ENCODE measurements around the gene PDE4D.

Gene PDE4D

DNA sequence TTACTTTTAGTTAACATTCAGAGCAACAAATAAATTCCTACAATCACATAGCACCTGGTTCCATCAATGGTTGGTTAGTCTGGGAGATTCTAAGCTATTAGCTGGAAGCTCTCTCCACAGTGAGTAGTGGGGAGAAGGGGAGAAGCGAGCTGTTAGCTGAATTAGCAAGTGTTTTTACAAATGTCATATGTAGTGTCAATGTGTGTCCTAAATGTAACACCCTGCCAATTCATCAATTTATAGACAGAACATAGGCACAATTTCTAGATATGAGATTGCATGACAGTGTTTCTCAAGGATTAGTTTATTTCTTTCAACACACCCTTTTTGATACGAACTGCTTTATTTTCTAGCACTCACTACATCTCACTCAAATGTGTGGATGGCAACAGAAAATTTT lies 349.0 kb downstream of the PDE4D start:
- no peak for DNase-seq (ENCODE audit: low read depth)

DNA sequence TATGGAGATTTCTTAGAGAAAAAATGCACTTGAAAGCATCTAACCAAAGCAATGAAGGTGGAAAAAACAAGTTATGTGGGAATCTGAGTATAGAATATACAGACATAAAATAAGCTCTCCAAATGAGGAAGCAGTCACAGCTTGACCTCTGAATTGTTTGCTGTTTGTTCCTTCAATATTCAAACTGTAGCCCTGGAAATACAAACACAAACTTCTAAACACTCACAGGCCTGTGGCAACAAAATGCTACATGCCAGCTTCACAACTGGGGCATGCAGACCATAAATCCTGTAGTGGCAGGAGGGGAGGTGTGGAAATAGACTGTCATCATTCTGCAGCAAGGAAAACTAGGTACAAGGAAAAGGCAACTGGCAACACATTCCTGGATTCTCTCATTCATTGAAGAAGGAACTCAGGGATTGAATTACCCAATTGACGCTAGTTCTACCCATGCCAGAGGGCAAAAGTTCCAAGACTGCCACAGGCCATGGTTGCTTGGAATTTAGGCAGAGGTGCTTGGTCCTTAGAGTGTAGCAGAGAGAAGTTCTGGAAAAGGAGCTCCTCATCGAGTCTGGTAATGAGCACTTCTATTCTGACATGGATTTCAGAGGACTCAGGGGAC lies 349.6 kb downstream of the PDE4D start:
- DNase-seq (ENCODE audit: low read depth): no peak

DNA sequence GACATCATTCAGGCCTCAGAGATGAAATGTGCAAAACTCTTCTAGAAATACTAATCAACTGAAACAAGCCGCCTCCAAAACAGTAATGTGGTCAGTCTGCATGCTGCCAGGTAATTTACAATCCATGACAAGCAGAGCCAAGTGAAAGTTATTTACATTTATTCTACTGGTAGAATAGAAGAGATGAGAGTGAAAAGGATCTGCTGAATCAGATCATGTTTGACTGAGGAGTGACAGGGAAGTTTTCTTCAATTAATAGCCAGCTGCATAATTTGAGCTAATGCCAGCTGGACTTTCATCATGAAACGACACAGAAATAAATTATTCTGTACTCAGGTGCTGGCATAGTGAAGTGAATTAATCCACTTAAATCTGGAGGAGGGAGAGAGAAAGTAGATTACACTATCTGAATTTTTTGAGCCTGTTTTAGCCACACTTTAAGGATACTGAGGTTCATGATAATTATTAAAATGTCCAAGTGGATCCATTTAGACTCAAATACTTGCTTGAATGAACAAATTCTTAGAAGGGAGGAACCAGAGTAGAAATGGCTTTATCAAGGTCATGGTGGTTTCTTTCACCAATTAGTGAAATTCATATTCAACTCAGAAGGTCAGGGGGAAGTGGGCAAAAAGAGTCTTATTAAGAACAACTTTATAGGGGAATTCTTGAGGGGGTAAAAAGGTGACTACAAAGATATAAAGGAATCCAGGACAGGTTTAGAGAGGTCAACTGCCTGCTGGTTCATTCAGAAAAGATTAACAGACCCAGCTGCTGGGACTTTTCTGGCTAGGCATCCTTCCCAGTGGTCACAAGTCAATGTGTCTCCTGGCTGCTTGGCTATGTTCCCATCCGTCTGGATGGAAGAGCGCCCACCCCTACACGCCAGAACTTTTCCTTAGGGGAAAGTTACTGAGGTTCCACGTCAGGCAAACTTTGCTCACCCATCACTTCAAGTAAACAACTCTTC lies 350.4 kb downstream of the PDE4D start:
- no peak for DNase-seq (ENCODE audit: low read depth)

DNA sequence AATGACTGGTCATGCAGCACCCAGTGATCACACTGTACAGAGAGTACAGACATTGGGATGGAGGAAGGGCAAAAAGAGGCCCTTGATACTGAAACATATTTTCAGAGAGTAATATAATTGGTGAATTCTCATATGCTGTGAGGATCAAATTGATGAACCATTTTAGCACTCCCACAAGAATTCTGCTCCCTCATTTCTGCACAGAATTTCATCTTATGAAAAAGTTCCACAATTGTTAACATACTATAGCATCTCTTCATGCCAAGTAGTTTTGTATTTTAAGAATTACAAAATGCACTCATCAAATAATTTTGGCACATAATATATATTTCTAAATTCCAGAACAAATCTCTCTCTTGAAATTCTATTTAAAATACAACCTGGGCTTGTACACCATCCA lies 351.2 kb downstream of the PDE4D start:
- DNase-seq (ENCODE audit: low read depth): no peak

DNA sequence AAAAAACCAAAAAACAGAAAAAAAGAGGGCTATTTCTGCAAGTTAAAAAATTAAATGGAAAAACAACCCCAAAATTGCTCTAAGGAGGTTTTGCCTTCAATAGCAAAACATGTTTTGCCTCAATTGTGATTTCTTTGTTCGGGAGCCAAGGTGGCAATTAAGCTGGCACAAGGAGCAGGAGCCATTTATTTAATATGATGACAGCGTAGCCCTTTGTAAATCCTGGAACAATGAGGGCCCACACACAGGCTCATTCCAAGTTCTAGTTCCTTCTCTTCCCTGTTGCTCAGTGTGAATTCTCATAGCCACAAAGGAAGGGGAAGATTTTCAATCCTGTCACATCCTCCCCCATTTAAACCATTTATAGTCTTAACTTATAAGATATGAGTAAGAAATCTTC lies 353.2 kb downstream of the PDE4D start:
- no peak for DNase-seq (ENCODE audit: low read depth)

DNA sequence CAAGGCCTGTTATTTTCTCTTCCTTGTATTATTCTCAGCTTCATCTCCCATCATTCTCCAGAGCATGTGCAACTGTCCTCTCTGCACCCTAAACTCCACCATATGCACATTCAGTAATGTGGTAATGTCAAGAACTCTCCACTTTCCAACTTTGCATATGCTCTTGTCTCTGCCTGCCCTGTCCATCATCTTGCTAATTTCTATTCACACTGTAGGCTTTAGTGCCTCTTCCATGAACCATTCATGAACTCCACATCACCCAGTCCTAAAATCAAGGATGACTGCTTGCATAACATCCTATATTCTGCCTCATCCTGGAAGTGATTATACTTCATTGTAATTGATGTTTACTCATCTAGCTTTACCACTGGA lies 354.8 kb downstream of the PDE4D start:
- DNase-seq (ENCODE audit: low read depth): no peak

DNA sequence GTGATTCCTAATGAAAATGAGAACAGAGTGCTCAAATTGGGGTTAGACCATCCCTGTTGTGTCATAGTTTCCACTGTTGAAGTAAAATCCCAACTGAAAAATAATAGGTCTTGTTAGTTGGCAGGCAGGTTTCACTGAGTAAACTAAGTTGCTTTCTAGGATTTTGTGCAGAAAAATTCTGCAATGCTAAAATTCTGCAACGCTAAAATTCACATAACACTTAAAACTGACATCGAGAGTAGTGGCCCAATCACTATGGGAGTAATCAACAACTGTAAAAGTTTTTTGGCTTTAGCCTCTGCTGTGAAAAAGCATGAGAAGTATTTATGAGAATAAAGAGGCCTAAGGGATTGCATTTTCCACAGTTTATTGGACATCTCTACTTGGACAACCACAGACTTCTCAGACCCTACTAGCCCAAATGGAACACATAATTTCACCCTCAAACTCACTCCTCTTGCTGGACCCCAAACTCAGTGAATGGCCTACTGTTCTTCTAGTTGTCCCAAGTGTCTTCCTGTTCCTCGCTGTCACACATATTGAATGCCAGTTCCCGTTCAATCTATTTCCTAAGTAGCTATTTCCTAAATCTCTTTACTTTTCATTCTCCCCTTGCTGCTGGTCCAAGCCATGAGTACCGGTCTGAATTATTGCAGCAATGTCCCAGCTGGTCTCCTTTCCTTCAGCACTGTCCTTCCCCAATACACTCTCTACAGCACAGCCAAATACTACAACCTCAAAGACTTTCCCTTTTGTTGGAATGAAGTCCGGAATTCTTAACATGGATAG lies 355.4 kb downstream of the PDE4D start:
- no peak for DNase-seq (ENCODE audit: low read depth)

DNA sequence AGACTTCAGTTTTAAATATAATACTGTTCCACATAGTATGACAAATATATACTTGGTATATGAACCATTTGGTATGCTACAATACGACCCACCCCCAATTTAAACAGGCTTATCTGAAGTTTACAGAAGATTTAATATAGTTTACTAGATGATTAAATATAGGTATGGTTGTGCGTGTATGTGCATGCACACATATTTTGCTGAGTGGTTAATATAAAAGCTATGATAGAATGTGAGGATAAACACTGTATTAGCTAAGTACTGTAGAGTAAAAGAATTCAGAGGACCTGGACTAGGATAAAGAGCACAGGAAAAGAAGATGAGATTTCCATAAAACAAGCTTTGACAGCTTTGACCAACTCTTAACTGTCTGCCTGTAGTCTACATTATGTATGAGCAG lies 356.7 kb downstream of the PDE4D start:
- no peak for DNase-seq (ENCODE audit: low read depth)

DNA sequence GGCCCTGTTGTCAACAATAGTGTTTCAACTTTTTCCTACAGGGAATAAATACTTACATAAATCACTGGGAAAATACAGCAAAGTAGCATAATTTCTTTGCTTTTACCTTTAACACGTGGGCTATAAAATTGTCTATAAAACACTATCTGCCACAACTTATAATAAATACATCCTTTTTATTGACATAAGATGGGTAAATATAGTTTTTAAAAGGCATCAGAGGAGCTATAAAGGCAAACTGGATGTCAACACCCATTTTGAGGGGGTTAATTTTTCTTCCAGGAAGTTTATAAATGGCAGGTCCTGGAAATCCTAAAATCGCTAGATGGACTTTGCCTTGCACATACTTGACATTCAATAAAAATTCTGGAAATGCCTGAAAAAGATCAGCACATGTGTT lies 358.0 kb downstream of the PDE4D start:
- DNase-seq (ENCODE audit: low read depth): no peak

DNA sequence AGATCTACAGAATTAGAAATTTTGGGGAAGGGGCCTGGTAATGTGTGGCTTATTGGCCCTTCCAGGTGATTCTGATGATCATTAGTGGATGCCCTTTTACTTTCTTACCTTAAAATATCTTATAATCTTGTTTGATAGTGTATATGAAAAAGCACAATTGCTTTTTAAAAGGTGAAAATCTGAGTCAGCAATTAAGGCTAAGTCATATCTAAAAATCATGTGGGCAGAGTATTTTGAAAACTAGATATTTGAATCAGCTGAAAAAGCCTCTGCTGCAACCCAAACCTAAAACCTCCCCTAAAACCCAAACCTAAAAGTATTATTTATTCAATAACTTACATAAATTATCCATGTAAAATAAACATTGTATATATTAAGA lies 359.8 kb downstream of the PDE4D start:
- DNase-seq (ENCODE audit: low read depth): no peak

DNA sequence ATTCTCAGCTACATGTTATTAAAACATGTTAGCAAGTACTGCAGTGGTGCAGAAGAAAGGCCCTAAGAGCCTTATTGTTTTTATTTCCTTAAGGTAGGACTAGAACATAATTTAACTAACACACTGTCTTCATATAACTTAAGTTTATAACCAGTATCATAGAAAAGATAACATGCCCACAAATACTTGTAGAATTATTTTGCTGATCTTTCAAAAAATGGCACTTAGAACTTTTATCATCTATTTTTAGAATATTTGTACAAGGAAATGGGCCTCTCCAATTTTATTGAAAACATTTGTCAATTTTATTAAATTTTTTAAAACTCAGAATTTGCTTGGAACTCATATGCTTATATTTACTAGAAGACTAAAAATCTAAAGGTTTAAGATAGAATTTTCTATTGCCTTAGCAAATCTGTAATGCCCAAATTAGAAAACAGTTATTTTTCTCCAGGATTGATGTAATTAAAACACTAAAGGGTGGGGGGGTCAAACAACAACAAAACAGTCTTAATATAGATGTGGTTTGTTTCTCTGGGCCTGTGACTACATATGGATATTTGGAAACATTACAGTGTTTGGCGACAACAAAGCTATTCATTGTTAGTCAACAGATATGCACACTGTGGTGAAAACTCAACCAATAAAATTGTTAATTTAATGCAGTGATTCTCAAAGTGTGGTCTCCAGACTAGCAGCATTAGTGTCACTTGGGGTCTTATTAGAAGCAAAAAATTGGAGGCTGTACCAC lies 360.4 kb downstream of the PDE4D start:
- no peak for DNase-seq (ENCODE audit: low read depth)

DNA sequence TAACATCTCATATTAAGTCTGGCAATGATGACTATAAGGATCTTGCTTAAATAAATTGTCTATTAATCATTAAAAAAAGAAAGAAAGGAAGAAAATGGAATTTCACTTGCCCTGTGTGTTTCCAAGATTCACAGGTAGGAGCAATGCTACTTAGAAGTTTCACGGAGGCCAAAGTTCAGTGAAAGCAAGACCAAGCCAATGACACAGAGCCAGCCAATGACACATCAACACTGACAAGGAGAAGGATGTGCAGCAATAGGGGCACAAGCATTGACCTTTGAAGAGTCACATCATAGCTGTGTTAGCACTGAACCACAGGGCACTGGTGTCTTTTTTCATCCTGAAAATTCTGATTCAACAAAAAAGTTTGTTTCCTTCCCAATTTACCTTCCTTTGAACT lies 364.3 kb downstream of the PDE4D start:
- DNase-seq (ENCODE audit: low read depth): no peak

DNA sequence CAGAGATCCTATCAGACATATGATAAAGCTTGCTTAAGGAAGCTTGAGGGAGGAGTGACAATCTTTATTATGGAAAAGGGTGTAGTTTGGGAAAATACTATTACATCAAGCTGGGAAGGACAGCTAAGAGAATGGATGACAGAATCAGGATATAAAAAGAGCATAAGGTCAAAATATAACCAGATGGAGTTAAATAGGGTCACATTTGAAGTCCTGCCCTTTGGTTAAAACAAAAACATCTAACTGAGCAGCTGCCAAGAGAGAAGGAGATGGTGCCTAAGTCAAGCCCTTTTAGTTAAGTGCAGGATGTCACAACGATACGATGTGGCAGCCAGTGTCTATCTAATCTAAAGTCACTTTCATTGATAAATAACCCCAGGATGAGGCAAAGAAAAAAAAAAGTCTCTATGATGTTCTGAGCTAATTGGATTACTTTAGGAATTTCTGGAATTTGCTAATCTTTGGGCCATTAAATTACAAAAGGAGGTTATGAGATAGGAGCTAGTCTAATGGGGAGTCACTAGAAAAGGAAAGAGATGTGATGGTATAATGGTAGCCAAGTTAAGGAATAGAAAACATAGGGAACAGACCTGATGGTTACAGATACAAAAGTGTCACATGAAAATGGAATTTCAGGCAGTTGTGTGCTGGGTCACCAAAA lies 365.2 kb downstream of the PDE4D start:
- no peak for DNase-seq (ENCODE audit: low read depth)

DNA sequence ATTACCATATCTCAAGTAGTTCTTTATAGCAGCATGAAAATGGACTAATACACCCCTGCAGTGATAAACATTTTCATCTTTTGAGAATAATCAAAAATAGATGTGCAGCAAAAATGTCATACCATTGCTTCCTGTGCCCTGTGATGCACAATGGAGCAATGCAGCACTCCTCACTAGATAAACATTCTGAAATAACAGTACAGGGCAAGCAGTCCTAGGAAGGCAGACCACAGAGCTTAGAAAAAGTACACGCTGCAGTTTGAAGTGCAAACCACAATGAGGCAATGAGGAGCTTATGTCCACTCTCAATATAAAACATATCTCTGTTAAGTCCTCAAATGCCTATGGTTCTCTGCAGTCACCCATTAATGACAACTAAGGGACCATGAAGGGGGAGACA lies 367.6 kb downstream of the PDE4D start:
- DNase-seq (ENCODE audit: low read depth): no peak

DNA sequence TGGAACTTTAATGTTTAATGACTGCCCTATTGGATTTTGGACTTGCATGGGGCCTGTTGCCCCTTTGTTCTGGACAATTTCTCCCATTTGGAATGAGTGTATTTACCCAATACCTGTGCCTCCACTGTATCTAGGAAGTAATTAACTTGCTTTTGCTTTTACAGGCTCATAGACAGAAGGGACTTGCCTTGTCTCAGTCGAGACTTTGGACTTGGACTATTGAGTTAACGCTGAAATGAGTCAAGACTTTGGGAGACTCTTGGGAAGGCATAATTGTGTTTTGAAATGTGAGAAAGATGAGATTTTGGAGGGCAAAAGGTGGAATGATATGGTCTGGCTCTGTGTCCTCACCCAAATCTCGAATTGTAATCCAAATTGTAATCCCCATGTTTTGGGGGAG lies 368.2 kb downstream of the PDE4D start:
- no peak for DNase-seq (ENCODE audit: low read depth)

DNA sequence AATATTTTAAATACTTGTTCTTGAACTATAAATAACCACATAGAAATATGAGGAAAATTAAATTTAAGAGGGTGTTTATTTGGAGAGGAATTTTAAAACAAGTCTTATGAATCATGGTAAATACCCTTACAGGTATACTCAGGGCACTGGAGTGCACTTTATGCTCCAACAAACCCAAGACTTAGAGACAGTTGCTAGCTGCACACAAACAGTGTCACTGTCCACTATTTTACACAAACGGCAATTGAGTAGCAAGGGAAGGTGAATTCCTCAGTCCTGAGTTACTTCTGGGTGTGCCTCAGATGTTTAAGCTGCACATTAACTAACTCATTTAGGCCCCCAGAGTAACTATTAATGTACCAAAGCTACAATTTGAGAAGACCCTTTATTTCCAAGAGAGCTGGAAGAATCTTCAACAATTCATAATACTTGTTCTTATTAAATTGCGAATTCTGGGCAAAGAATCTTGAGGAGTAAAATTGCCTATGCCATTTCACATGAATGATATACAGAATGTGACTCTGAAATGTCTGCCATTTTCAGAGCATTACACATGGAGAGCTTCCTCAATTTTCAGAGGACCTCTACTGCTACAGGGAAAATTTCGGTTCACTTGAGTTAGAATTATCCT lies 371.2 kb downstream of the PDE4D start:
- no peak for DNase-seq (ENCODE audit: low read depth)

DNA sequence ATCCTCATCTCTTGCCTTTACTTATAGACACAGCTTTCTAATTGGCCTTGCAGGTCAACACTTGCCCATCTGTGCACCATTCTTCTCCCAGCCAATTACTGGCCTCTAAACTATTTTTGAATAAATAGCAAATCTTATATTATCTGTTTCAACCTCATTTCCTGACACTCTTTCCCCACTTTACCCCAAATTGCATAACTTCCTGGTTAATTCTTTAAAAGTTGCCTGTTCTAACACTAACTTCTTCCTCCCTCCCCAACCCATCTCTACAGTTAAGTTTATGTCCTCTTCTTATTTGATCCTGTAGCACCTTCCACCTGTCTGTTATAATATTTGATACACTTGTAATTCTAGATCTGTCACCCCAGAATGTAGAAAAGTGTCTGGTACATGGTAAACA lies 372.1 kb downstream of the PDE4D start:
- DNase-seq (ENCODE audit: low read depth): no peak

DNA sequence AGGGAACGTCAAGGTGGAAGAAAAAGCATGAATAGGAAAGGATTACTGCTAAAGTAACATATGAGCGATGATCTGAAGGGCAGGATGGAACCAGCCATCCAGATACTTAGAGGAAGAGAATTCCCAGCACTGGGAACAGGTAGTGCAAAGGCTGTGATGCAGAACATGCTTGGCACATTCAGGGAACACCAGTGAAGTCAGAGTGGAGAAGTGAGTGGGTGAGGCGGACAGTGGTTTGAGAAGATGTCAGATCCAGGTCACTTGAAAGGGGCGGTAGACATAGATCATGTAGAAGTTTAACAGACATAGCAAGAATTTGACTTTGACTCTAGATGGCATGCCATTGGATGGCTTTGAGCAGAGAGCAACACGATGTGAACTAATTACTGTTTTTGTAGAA lies 374.2 kb downstream of the PDE4D start:
- no peak for DNase-seq (ENCODE audit: low read depth)

DNA sequence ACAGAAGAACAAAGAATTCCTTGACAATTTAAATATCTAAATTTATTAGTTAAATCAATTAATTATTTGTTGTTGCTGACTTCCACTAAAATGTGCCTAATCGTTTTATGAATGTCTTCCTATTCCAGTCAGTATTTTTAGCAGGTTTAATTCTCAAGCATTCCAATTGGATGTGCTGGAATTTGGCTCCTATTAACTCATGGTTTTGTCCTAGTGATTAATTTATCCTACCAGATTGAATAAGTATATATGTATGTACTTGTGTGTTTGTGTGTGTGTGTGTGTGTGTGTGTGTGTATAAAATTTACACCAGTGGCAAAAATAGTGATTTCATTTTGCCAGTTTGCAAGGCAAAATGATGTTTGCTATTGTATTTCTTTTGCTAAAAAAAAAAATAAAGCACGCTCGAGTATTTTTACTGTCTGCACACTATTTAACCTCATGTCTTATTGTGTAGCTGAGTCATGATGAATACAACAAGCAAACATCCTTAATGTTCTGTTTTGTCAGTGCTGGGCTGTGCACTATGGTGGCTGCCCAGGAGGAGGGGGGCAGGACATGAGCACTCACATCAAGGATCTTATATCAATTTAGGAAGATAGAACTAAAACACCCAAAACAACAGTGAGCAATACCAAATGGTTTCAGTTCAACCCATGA lies 375.5 kb downstream of the PDE4D start:
- DNase-seq (ENCODE audit: low read depth): no peak

DNA sequence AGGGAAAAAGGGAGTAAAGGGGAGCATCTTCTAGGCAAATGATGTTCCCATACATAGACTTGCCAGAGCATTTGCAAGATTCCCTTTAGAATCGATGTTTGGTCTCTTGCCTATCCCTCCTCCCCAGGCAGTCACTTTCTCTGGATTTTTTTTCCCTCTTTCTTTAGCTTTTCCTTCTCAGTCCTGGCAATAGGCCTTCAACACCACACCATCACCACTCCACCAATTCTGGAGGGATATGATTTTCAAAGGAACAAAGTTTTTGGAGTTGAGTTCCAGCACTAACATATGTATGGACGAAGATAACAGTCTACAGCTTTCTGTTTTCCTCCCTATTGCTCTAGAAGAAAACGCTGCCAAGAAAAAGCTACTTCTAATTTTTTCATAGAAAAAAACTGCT lies 377.4 kb downstream of the PDE4D start:
- no peak for DNase-seq (ENCODE audit: low read depth)

All from activated T-helper 1 cell treated with Interleukin-2 at 50 U/mL for 16 hours (primary cell).